HG02798 (cell line): ENCODE data around the gene SOAT2.
"Not testable (repeated sequence)": the region's sequence is repeated elsewhere in the genome, so short reads cannot be mapped to it uniquely, and the experiment has no call there.

Source experiments
- ATAC-seq: cut with Tn5 transposase; IDR thresholded peaks from one replicate; pipeline ENCODE4 v1.9.1; 2021; ENCODE audit warnings: mild to moderate bottlenecking; ENCODE audit not compliant: unreplicated experiment, poor library complexity

Gene SOAT2

DNA sequence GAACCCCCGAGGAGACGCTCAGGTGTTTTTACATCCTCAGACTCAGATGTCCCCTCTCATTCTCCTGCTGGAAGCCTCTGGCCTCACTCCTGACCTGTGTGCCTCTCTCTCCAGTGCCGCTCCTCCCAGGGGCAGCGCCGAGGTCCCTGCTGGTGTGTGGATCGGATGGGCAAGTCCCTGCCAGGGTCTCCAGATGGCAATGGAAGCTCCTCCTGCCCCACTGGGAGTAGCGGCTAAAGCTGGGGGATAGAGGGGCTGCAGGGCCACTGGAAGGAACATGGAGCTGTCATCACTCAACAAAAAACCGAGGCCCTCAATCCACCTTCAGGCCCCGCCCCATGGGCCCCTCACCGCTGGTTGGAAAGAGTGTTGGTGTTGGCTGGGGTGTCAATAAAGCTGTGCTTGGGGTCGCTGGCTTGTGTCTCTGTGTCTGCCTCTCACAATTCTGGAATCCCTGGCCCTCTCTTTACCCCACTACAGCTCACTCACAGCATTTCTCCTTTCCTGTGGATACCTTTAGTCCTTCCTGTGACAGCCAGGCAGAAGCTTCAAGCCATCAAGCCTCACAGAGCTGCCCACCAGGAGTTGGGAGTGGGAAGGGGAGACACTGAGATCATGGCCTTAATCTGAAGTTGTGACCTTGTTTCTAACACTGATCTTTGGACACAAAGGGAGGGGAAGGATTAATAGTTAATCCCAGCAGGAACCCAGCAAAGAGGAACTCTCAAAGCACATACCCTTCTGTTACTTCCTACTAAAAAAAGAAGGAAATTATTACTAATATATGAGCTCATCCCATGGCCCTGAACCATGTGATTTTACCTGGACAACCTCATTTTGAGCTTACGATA lies 1.1 kb upstream of the SOAT2 start:
- no peak for ATAC-seq

DNA sequence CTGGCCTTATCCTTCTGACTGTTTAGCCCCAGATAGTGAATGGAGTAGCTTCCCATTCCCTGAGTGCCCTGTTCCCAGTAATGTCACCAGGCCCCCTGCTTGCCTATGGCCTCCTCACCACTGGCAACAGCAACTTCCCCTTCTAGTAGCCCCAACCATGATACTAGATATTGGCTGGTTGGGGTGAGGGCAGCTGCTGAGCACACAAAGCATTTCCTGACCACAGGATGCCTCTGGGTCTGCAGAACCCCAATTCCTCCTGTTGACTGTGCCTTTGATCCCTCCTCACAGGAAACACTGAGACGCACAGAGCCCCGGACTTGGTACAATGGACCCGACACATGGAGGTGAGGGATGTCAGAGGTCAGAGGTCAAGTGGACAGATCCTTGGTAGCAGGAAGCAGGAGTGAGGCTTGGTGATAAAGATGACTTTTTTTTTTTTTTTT lies 597 bp downstream of the SOAT2 start:
- ATAC-seq = no peak

DNA sequence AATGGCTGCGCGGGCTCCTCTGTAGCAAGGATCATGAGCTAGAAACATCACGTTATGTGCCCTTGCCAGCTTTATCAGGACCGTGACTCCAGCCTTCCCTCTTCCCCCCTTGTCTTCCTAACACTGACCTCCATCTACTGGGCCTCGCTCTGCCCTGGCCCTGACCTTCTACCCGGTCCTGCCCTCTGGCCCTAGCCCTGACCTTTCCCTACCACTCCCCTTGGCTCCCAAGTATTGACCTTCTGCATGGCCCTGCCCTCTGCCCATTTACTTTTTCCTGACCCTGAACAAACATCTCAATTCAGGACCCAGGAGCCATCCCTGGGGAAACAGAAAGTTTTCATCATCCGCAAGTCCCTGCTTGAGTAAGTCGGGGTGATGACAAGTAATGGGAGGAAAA lies 2.0 kb downstream of the SOAT2 start:
- no peak for ATAC-seq

DNA sequence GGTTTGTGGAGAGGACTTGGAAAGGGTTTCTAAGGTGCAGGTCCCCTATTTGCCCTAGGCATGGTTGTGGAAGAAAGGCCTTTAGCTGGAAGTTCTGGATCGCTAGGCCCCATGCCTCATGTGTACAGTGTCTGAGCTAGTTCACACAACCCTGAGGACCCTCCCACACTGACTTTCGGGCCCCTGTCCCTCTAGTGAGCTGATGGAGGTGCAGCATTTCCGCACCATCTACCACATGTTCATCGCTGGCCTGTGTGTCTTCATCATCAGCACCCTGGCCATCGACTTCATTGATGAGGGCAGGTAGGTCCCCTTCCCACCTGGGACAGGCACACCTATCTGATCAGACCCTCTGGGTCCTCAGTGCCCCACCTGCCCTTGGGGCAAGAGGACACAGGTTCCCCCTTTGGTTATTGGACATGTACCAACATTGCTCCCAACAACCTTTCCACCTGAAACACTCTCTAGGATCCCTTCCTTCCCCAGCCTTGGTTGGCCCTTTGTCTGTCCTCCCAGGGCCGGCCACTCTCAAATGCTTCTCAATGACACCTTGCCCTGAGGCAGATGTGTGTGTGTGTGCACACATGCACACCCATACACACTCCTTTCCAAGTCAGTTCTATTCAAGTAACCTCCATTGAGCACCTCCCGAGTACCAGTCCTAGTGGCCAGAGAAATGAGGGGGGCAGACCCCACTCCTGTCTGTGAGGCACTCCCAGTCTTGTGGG lies 2.6 kb downstream of the SOAT2 start:
- ATAC-seq = no peak

DNA sequence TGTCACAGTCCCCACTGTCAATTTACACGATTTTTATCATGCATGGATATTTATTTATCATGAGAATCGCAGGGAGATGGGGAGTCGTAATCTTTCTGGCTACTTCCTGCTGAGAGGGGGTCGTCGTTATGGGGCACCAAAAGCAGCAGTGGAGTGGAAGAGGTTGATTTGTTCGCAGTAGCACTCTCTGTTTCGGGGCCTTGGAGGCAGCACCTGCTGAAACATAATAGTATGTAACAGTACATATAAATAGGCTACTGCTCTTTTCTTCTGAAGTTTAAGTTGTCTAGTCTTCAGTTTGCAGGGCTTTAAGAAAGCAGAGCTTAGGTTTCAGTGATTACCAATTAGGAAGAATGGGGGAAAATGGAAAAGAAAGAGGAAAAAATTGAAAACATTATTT lies 3.8 kb downstream of the SOAT2 start:
- no peak for ATAC-seq

DNA sequence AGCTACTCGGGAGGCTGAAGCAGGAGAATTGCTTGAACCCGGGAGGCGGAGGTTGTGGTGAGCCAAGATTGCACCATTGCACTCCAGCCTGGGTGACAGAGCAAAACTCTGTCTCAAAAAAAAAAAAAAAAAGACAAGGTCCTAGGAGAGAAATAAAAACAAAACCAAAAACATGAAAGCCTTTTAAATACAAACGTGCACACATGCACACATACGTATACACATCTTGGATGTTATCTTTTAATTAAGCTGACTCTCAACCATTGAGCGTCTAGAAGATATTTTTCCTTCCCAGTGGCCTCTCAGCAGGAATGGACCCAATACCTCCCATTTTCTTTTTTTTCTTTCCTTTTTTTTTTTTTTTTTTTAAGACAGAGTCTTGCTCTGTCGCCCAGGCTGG lies 9.1 kb downstream of the SOAT2 start:
- ATAC-seq = not testable (repeated sequence)

DNA sequence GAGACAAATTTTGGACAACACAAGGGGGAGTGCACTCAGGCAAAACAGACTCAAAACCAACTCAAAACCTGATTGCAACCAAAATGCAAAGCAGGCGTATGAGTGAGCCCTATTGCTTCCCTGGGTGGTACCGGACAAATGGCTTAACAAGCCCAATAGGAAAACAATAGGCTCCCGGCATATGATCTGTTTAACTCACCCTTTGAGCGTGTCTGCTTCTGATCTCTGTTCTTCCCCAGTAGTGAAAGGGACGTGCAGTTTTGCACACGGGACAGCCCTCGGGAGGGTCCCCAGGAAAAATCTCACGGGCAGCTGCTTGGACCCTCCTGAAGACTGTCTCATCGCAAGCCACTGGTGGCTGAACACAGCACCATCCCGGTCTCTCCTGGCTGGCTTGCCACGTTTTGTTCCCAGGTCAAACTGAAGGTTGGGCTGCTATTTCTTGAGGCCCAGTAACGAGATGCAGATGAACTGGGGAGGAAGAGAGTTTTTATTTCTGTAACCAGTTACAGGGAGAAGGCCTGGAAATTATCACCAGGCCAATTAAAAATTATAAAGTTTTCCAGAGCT lies 9.9 kb downstream of the SOAT2 start:
- ATAC-seq = no peak

DNA sequence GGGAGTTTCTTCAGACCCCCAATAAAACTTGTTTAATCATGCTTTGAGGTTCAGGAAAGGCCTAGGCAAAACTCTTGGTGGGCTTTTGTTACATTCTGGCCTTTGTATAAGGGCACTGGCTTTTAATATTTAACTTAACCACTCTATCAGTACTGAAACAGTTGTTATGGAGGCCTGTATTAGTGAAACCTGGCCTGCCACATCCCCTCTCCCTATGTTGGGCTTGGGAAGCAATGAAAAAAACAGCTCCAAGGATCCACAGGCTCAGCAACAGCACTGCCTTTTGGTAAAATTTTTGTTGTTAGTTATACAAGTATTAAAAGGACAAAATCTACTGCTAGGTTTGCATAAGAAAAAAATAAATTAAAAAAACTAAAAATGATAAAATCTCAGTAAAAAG lies 10.7 kb downstream of the SOAT2 start:
- no peak for ATAC-seq

DNA sequence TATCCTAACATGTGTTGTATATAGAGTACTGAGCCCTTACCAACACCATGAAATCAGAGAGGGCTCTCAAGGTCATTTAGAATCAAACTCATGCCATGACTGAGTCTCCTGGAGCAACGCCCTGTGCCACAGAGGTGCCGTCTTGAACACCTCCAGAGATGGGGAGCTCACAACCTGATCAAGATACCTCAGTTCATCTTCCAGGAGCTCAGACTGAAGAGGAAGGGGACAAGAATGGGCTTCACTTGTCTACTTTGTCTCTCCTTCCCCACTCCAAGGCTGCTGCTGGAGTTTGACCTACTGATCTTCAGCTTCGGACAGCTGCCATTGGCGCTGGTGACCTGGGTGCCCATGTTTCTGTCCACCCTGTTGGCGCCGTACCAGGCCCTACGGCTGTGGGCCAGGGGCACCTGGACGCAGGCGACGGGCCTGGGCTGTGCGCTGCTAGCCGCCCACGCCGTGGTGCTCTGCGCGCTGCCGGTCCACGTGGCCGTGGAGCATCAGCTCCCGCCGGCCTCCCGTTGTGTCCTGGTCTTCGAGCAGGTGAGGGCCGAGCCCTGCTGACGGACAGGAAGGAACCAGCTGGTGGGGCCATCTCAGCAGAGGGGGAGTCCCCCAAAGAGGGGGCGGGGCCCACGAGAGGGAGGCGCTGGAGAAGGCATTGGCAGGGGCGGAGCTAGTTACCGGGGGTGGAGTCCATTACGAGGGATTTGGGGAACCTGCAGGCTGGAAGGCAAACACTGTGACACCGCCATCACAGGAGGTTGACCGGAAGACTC lies 12.0 kb downstream of the SOAT2 start:
- ATAC-seq = no peak

DNA sequence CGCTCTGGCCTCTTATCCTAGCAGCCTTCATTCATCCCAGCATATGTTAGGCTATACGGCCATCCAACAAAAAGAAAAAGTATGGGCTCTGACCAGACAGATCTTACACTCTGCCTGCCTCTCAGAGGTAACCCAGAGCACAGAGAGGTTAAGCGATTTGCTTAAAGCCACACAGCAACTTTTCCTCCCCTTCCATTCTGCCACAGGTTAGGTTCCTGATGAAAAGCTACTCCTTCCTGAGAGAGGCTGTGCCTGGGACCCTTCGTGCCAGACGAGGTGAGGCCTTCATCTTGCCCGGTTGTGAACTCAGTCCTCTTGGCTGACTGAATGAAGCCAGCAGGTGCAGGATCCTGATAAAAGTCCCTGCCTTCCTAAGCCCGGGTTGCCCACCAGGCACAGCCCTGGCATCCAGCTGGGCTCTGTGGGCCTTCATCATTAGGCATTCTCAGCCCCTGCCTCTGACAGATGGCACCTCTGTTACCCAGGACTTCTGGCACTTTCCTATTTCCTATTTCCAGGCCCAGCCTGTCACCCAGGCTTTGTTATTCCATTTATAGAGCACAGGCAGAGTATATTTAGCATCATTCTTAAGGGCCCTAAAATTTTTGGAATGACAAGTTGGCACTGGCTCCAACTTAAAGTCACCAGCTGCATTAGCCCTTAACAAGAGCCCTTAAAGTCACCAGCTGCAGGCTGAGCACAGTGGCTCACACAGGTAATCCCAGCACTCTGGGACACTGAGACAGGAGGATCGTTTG lies 12.8 kb downstream of the SOAT2 start:
- no peak for ATAC-seq

DNA sequence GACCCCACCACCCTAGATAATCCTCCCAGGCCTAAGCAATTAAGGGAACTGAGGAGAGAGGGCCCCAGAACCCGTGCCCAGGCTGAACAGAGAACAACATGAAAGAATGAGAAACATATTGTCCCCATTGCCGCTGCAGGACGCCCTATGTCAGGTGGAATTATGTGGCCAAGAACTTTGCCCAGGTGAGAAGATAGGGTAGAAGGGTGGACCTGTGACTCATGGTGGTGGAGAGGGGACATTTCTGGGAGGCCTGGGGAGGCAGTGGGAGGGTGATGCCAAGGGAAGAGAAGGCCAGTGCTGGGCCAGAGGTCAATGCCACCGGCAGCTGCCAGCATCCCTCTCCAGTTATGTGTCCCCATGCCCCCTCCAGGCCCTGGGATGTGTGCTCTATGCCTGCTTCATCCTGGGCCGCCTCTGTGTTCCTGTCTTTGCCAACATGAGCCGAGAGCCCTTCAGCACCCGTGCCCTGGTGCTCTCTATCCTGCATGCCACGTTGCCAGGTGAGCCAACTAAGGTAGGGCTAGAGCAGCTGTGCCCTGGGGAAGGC lies 15.5 kb downstream of the SOAT2 start:
- ATAC-seq = no peak

DNA sequence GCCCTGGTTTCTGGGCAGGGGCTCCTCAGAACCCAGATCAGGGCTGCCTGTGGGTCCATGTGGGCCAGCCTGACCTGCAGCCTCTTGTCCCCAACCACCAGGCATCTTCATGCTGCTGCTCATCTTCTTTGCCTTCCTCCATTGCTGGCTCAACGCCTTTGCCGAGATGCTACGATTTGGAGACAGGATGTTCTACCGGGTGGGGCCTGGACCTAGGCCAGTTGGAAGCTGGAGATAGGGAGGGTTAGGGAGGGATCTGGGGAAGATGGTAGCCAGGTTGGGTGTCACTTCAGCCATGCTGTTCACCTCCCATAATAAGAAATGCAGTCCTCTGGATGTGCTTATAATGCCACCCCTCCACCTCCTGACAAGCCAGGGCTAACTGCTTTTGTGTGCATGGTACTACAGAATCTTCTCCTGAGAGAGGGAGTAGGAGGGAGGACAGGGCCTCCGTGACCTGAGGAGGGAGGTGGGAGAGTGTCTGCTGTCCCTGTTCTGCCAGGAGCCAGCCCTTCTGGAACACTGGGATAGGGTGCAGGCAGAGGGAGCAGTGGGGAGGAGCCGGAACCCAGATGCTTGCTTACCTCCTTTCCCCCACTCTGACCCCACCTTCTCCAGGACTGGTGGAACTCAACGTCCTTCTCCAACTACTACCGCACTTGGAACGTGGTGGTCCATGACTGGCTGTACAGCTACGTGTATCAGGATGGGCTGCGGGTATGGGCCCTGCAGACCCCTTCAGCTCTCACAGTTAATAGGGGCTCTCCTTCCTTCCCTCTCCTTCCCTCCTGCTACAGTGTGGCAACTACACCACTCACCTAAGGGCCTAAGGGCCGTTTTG lies 17.6 kb downstream of the SOAT2 start:
- no peak for ATAC-seq

DNA sequence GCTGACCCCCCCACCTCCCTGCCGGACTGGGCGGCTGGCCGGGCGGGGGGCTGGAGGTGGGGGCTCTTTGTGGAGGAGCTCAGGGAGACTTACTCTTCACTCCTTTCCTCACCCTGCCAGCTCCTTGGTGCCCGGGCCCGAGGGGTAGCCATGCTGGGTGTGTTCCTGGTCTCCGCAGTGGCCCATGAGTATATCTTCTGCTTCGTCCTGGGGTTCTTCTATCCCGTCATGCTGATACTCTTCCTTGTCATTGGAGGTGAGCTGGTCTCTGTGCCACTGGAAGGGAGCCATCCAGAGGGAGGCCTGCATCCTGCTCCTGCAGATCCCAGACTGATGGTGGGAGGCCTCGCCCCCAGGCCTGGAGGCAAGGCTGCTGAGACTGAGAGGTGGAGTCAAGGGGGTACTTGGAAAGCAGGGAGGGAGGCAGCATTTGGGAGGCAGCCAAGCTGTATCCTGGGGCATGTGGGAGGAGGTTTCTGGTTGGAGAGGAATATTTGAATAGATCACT lies 19.7 kb downstream of the SOAT2 start:
- ATAC-seq = no peak

DNA sequence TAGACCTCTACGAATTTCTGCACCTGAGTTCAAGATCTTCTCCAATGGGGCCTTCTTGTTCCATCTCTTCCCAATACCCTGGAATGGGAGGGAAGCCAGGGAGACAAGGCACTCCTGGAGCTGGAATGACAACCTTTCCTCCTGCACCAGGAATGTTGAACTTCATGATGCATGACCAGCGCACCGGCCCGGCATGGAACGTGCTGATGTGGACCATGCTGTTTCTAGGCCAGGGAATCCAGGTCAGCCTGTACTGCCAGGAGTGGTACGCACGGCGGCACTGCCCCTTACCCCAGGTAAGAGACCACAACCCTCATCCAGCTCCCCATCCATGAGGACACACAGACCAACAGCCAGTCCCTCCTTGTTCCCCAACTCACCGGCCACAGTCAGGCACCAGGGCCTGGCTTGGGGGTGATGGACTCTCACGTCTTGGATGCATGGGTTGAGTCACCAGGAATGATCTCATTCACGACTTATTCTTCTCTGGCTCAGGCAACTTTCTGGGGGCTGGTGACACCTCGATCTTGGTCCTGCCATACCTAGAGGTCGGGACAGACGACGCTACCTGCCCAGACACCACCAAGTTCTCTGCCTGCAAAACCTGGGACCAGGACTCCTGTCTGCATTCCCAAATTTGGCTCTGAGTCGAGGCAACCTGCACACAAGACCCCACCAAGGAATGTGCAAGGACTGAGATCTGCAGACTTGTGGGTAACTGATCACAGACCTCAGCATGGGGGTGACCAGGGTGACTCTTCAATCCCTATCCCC lies 20.5 kb downstream of the SOAT2 start:
- ATAC-seq = no peak

DNA sequence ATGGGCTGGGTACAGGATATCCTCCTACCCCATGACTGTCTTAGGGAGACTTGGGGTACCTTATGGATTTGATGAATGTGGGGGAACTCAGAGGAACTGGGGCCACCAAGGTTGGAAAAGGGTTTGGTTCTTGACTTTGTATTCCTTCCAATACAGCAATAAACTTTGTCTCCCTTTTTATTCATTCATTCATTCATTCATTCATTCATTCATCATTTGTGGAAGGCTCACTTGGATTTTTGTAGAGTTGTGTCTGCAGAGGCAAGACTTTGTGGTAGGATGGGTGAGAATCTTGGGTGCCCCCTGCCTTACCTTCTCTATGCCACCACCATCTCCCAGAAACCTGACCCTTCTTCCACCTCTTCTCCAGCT lies 21.1 kb downstream of the SOAT2 start:
- no peak for ATAC-seq

DNA sequence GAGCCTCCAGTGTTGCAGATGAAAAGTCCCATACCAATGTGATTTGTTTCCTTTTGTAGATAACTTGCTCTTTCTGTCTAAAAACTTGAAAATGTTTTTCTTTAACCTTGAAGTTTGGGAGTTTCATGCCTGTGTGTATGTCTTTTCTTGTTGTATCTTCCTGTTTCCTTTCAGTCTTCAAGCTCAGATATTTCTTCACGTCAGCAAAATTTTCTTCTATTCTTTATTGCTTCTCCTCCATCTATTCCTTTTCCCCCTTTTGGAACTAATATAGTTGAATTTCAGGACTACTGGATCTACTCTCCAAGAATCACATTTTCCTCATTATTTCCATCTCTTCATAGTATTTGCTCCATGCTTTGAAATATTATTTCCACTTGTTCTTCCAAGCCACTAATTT lies 23.9 kb downstream of the SOAT2 start:
- ATAC-seq = no peak

DNA sequence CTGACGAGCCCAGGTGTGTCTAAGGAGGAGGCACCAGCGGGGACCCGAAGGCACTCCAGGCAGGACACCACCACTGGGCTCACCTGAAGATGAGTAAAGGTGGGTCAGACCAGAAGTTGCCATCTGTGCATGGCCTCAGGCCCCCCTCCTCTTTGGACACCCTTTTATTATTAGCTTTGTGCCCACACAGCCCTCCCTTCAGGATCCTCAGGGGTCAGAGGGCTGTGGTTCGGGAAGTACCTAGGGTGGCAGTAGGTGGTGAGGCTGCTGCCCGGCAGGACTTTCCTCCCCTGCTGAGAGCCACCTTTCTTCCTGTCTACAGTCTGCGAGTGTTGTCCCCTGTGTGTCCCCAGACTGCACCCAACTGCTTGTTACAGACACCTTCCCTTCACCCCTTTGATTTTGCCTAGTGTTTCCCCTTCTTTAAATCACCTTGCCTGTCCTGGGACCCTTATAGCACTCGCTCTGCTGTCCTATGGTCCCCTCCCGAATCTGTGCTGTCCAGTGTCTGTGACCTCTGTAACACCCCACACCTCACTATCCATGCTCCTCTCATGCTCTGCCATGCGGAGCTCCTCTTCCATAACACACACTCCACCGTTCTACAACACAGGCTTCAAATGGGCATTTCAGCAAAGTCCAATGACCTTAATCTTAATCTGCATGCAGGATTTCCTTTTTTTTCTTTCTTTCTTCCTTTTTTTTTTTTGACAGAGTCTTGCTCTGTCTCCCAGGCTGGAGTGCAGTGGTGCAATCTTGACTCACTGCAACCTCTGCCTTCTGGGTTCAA lies 25.7 kb downstream of the SOAT2 start:
- no peak for ATAC-seq
